ENCODE data around the gene AP1M2.
A peak's percentile ranks its signal among the peaks of the same experiment; 100 is the strongest.

AP1M2 gene

DNA sequence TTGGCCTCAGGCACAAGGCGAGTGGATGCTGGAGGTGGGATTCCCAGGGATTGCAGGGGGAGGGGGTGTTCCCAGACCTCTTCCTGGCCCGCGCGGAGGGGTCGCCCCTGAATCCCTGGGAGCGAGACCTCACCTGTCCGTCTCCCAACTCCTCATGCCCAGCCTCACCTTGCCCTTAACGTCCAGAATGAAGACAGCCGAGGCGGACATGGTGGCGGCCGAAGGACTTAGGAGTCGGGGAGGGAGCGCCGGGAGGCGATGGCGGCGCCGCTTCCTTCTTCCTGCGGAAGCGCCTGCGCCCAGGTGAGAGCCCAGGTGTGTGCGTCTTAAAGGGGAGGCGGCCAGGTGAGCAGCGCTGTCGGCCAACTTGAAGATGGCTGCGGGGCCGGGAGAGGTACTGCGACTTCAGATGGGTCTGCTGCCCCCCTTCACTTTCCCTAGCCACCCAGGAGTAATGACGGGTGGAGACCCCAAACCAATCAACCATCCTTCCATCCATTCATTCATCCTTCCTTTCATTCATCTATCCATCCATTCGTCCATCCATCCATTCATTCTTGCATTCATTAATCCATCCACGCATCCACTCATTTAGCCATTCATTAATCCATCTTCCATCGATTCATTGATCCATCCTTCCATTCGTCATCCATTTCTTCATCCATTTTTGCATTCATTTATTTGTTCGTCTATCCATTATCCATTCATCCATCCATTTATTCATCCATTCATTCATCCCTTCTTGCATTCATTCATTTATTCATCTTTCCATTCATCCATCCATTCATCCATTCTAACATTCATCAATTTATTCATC, at the start of gene AP1M2:
Gene AP1M2 (minus strand): TSS at position 291 of the 817 bp plus-strand sequence. CDS start 81 bp downstream, at position 210.
- H3K4me3 ChIP-seq (ENCODE audit: low read depth, low read length) = no peak within 1 kb of the TSS
- DNase-seq (ENCODE audit: low read depth) = no peak

DNA sequence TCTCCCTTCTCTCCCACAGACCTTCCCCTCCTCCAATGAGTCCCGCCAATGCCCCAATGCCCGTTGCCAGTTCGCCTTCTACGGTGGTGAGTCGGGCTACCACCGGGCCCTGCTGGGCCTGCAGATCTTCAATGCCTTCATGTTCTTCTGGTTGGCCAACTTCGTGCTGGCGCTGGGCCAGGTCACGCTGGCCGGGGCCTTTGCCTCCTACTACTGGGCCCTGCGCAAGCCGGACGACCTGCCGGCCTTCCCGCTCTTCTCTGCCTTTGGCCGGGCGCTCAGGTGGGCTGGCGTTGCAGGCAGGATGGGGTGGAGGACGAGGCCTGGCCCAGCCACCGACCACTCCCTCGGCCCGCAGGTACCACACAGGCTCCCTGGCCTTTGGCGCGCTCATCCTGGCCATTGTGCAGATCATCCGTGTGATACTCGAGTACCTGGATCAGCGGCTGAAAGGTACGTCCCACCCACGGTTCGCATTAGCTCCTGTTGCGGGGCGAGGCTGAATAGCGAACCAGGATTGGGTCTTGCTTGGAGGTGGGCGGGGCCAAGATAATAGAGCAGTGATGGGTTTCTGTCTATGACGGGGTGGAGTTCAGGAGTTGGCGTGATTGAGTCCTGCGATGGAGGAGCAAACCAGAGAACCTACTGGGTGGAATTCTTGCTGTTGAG, 49.3 kb upstream of the AP1M2 start:
- H3K4me3 ChIP-seq (ENCODE audit: low read depth, low read length) = no peak overlapping the region
- no peak for DNase-seq (ENCODE audit: low read depth)

DNA sequence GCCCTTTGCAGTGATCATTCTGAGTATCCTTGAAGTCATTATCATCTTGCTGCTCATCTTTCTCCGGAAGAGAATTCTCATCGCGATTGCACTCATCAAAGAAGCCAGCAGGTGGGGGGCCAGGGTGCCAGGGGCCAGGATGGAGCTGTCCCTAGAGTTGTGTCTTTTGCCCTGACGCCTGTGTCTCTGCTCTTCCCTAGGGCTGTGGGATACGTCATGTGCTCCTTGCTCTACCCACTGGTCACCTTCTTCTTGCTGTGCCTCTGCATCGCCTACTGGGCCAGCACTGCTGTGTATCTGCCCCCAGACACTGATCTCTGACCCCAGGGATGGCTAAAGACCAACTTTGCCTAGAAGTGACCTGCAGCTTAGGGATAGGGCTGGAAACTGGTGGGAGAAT, 47.9 kb upstream of the AP1M2 start:
- DNase-seq (ENCODE audit: low read depth) = no peak
- H3K4me3 ChIP-seq (ENCODE audit: low read depth, low read length) = no peak overlapping the region

DNA sequence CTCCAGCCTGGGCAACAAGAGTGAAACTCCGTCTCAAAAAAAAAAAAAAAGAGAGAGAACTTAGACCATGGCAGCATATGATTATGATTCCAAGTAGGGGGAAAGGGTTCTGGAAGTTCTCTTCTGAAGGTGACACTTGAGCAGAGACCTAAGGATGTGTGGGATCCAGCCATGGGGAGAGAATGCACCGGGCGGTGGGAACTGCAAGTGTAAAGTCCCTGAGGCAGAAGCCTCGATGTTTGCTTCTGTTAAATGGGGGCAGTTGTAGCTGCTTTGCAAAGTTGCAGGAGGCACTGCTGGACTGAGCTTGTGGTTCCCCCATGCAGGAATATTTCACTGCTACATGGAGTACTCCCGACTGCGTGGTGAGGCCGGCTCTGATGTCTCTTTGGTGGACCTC, 47.3 kb upstream of the AP1M2 start:
- H3K4me3 ChIP-seq (ENCODE audit: low read depth, low read length) = no peak overlapping the region

DNA sequence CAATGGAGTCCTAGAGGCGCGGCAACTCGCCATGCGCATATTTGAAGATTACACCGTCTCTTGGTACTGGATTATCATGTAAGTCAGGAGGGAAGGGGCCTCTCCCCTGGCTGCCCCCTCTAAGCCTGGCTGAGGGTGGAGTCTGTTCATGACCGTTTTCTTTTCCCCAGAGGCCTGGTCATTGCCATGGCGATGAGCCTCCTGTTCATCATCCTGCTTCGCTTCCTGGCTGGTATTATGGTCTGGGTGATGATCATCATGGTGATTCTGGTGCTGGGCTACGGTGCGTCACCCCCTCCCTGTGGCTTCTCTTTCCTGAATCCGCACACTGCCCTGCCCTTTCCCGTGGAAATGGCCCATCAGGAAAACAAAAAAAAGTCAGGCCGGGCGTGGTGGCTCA, 44.8 kb upstream of the AP1M2 start:
- no peak overlapping the region for H3K4me3 ChIP-seq (ENCODE audit: low read depth, low read length)
- no peak for DNase-seq (ENCODE audit: low read depth)

More for the DNA sequence above, 47.3 kb upstream of the AP1M2 start:
- DNase-seq (ENCODE audit: low read depth) = no peak

DNA sequence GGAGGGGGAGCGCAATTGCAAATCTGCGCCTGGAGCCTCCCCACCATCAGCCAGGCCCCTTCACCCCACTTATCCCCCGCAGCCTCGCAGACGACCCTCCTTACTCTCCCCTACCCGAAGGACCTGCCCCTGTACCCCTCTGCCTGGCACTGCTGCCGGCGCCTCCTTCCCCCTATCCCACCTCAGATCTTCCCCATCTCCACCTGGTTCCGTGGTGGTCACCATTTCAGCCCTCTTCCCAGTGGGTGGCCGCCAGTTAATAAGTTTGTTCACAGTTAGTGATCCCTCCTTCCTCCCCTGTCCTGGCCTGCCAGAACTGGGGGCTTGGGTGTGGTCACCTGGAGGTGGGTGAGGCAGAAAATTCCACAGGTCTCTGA, 38.6 kb upstream of the AP1M2 start:
- peak overlapping the region; percentile 69 for H3K4me3 ChIP-seq (ENCODE audit: low read depth, low read length)
- DNase-seq (ENCODE audit: low read depth) = no peak

DNA sequence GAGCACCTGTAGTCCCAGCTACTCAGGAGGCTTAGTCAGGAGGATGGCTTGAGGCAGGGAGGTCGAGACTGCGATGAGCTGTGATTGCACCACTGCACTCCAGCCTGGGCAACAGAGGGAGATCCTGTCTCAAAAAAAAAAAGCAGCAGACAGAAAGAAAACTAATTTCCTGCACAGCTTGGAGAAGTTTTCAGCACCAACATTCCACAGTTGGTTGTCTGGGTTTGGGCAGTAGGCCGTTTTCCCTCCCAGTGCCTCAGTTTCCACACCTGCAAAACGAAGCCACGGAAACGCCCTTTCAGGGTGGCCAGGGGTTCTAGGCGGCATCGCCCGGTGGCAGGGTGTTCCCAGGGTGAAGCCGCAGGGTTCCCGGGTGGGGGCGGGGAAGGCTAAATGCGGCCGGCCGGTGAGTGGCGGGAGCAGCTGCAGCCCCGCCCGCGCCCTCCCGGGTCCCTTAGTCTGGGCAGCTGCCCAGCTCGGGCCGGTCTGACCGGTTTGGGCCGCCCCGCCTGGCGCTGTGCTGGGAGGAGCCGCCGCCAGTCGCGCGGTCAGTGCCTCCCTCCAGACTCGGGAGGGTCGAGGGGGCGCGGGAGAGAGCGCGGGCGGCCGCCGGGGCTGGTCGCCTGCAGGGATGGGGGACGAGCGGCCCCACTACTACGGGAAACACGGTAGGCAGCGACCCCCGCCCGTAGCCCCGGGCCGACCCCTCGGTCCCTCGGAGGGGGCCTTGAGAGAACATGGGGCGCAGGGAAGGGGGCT, 38.1 kb upstream of the AP1M2 start, which contains the start of gene SLC44A2:
Gene SLC44A2 (plus strand): TSS at position 551 of the 759 bp plus-strand sequence. CDS start 81 bp downstream, at position 632.
- peak within 1 kb of the TSS; percentile 69 for H3K4me3 ChIP-seq (ENCODE audit: low read depth, low read length)

DNA sequence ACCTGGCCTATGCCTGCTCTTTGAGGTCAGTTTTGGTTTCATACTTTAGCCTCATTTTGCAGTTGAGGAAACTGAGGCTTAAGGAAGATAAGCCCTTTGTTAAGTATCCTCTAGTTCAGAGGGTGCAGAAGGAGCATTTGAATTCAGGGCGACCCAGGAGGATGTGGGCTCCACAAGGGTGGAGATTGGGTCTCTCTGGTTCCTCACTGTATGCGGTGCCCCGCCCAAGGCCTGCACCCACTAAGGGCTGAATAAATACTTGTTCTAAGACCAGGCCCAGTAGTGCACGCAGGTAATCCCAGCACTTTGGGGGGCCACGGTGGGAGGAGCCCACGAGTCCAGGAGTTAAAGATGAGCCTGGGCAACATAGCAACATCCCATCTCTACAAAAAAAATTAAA, 37.5 kb upstream of the AP1M2 start:
- peak overlapping the region; percentile 69 for H3K4me3 ChIP-seq (ENCODE audit: low read depth, low read length)
- DNase-seq (ENCODE audit: low read depth) = no peak

More for the DNA sequence above, 38.1 kb upstream of the AP1M2 start, which contains the start of gene SLC44A2:
- DNase-seq (ENCODE audit: low read depth) = no peak

DNA sequence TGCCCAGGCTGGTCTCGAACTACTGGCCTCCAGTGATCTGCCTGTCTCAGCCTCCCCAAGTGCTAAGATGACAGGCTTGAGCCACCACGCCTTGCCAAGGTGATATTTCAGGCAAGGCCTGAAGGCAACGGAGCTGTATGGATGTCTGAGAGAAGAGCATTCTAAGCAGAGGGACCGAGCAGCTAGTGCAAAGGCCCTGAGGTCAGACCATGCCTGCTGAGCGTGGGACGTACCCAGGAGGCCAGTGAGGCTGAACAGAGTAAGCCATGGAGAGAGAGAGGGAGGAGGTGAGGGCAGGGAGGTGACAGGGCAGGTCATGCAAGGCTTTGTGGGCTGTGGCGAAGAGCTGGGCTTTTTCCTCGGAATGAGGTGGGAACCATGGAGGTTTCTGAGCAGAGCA, 34.9 kb upstream of the AP1M2 start:
- H3K4me3 ChIP-seq (ENCODE audit: low read depth, low read length) = no peak overlapping the region
- DNase-seq (ENCODE audit: low read depth) = no peak

DNA sequence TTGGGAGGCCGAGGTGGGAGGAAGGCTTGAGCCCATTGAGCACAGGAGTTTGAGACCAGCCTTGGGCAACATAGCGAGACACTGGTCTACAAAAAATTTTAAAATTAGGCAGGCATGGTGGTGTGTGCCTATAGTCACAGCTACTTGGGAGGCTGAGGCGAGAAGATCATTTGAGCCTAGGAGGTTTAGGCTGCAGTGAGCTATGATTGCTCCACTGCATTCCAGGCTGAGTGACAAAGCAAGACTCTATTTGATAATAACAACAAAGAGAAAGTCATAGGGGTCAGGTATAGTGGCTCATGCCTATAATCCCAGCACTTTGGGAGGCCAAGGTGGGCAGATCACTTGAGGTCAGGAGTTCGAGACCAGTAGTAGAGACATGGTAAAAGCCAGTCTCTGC, 33.7 kb upstream of the AP1M2 start:
- no peak for DNase-seq (ENCODE audit: low read depth)
- no peak overlapping the region for H3K4me3 ChIP-seq (ENCODE audit: low read depth, low read length)

DNA sequence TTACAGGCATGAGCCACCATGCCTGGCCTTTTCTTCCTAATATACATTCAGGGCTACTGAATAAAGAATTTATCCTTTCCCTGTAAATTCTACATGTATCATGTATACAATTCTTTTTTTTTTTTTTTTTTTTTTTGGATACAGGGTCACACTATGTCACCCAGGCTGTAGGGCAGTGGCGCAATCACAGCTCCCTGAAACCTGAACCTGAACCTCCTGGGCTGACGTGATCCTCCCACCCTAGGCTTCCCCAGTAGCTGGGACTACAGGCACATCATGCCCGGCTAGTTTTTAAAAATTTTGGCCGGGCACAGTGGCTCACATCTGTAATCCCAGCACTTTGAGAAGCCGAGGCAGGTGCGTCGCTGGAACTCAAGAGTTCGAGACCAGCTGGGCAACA, 31.7 kb upstream of the AP1M2 start:
- no peak for DNase-seq (ENCODE audit: low read depth)
- H3K4me3 ChIP-seq (ENCODE audit: low read depth, low read length) = no peak overlapping the region

DNA sequence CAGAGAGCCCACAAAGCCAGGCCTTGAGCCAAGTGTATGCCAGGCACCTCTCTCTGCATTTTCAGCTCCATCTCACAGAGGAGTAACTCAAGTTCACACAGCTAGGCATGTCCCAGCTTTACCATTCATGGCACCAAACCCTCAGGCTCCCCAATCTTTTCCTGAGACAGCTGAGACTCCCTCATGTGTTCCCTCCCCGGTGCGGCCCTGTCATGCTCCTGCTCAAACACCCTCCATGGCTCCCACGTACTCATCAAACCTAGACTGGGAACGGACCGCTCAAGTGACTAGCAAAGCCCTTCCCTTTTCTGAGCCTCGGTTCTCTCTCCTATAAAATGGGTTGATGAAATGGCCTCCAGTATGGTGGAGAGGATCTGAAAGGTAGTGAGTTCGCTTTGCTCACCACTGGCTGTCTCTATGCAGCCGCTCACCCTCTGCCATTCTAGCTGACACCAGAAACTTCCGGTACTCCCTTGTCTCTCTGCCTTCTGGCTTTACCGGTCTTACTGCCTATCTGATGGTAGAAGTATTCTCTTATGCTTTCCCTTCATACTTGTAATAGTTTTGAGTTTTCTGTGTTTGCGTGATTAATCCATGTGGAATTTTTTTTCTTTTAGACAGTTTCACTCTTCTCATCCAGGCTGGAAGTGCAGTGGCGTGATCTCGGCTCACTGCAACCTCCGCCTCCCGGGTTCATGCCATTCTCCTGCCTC, 30.5 kb upstream of the AP1M2 start:
- no peak overlapping the region for H3K4me3 ChIP-seq (ENCODE audit: low read depth, low read length)

DNA sequence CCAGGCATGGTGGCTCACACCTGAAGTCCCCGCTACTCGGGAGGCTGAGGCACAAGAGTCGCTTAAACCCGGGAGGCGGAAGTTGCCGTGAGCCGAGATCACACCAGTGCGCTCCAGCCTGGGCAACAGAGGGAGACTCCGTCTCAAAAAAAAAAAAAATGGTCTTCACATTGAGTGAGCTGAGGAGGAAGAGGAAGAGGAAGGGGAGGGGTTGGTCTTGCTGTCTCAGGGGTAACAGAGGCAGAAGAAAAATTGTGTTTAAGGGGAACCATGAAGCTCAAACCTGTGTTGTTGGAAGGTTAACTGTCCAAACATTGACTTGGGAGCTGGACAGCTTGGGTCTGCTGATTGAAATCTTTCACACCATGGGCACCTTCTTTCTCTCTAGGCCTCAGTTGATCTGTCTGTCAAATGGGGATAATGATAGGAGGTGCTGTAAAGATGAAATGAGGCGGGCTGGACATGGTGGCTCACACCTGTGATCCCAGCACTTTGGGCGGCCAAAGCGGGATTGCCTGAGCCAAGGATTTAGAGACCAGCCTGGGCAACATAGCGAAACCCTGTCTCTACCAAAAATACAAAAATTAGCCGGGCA, 28.4 kb upstream of the AP1M2 start:
- no peak overlapping the region for H3K4me3 ChIP-seq (ENCODE audit: low read depth, low read length)
- DNase-seq (ENCODE audit: low read depth) = no peak

More for the DNA sequence above, 30.5 kb upstream of the AP1M2 start:
- DNase-seq (ENCODE audit: low read depth) = no peak

DNA sequence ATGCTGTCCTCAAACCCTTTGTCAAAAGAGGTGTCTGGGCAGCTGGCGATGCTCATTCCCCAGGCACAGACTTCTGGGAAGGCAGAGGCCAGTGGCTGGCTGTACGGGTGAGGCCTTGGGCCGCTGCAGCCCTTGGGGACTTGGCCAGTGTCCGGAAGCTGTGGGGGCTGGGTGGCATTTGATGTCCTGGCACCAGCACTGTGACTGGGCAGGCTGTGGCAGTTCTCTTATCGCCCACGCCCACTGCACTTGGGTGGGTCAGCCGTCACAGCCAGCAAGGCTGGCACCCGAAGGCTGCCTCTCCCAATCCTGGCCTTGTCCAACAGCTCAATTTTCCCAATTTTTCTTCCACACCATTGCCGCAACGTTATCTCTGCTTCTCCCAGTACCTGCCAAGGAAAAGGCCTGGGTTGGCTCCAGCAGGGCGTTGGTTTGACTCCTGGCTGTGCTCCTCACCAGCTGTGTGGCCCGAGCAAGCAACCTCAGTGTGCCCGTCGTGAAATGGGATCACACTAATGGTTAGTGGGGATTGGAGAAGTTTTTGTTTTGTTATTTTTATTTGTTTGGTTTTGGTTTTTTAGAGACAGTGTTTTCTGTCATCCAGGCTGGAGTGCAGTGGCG, 25.5 kb upstream of the AP1M2 start:
- no peak overlapping the region for H3K4me3 ChIP-seq (ENCODE audit: low read depth, low read length)
- DNase-seq (ENCODE audit: low read depth) = no peak

DNA sequence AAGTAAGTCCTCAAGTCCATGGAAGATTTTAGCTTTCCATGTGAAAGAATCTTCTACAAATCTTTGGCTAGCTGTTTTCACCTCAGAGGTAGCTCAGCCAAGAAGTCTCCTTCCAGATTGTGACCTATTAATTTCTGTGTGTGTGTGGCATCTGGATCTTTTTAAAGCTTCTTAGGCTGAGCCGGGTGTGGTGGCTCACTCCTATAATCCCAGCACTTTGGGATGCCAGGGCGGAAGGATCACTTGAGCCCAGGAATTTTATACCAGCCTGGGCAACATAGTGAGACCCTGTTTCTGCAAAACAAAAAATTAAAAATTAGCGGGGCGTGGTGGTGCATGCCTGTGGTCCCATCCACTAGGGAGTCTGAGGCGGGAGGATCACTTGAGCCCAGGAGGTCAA, 24.8 kb upstream of the AP1M2 start:
- no peak overlapping the region for H3K4me3 ChIP-seq (ENCODE audit: low read depth, low read length)
- DNase-seq (ENCODE audit: low read depth) = no peak

DNA sequence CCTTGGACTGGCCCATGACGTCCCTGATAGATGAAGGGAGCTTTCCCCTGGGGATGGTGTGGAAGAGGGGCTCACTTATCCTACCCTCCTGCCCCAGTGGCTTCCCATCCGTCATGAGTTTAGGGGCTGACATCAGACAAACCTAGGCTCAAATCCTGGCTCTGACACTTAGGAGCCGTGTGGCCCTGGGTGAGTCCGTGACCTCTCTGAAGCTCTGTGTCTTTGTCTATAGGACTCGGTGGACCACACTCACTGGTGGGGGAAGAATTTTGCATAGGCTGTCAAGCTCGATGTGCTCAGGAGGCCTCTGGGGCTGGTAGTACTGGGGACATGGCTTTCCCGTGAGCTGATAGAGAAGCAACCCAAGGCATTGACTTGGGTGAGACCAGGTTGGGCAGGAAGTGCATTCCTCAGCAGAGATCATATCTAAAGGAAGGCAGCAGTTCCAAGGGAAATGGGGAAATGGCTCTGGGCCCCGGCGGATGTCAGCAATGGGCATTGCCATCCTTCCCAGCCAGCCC, 17.4 kb upstream of the AP1M2 start:
- no peak overlapping the region for H3K4me3 ChIP-seq (ENCODE audit: low read depth, low read length)
- DNase-seq (ENCODE audit: low read depth) = no peak

DNA sequence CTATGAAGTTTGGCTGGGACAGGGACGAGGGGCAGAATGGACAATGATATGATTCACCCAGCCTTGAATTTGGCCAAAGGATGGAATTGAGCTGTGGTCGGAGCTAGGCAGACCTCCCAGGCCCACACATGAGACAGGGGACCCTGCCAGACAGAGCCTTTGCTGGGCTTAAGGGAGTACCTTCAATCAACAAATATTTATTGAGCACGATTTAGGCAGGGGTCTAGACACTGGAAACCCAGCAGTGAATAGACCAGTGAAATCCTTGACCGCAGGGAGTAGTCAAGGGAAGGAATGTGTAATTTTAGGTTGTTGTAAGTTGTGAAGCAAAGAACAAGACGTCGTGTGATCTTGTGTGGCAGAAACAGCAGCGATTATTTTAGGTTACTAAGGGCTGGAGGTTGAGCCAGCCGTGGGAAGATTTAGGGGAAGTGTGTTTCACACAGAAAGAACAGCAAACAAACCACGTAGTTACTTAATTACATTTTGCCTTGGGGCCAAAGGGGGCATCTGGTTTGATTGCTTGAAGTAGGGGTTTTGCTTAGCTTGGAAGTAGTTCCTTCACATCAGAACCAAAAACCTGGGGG, 16.9 kb upstream of the AP1M2 start:
- H3K4me3 ChIP-seq (ENCODE audit: low read depth, low read length) = no peak overlapping the region
- DNase-seq (ENCODE audit: low read depth) = no peak

Data from skeletal muscle cell (primary cell).